Measurements from ENCODE around the gene KCNB1.

DNA sequence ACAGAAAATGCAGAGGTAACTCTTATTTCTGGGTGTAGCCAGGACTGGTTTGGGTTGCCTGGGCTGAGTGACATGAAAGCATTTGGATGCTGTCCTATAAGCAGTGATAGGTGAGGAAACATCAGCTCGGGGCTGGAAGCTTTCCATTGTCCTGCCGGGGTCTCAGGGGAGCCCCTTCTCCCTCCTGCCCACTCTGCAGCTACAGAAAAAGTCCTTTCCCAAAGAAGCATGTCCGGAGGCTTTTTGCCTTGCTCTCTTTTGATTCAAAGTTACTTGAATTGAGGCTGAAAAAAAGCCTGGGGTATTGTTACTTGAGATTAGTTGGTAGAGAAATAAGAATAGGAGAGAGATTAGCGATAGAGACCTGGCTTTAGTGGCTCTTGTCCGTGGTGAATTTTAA lies 113.9 kb downstream of the KCNB1 start:
- TF ChIP-seq, protein P1, sequence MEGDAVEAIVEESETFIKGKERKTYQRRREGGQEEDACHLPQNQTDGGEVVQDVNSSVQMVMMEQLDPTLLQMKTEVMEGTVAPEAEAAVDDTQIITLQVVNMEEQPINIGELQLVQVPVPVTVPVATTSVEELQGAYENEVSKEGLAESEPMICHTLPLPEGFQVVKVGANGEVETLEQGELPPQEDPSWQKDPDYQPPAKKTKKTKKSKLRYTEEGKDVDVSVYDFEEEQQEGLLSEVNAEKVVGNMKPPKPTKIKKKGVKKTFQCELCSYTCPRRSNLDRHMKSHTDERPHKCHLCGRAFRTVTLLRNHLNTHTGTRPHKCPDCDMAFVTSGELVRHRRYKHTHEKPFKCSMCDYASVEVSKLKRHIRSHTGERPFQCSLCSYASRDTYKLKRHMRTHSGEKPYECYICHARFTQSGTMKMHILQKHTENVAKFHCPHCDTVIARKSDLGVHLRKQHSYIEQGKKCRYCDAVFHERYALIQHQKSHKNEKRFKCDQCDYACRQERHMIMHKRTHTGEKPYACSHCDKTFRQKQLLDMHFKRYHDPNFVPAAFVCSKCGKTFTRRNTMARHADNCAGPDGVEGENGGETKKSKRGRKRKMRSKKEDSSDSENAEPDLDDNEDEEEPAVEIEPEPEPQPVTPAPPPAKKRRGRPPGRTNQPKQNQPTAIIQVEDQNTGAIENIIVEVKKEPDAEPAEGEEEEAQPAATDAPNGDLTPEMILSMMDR (IDR thresholded peaks at IDR 0.05): no peak
- TF ChIP-seq POLR2A (IDR thresholded peaks at IDR 0.05): no peak

Measured in heart left ventricle (tissue), 13 donors.